Heart left ventricle (tissue), 13 donors: ENCODE measurements around the gene CDC27.

Experiments
- POLR2A ChIP-seq, 2 donors: fragments of 450-650 bp; IDR thresholded peaks; one replicate each; pipeline ENCODE4 v1.6.1; 2017; ENCODE audit warnings: antibody characterized with exemption in 2 of 2, mild to moderate bottlenecking in 2 of 2, moderate library complexity in 2 of 2
- TF ChIP-seq, protein P1 (sequence below), 12 donors: fragments of 200-600 bp; sonication (generic) in 4 of 12; IDR thresholded peaks; one replicate each; pipeline versions ENCODE4 v1.5.0 to v1.8.0; 2018 to 2022; ENCODE audit warnings: antibody characterized with exemption in 12 of 12, mild to moderate bottlenecking in 5 of 12
- donor health status: ischemic (EF 13 %, LVEDD 7.1; RV severe dilation, severe dysfunction).
- donor health status: DM: no; HTN: yes; CAD: no.
- donor health status: DM: no; HTN: no; CAD: no.
- donor health status: ischemic (EF 25% LVEDD 6.9; RV normal size, moderate dysfunction).
- donor health status: ischemic (EF 25% LVEDD 5.7; RV mildly dilated, moderate dysfunction).
- donor health status: ischemic (EF 35%, LVEDD 5.7; RV mildly dilated, moderate dysfunction).
- donor health status: nonischemic (EF 11% LVEDD 7.7; RV severe dilation, severe dysfunction).
- donor health status: DM: yes; HTN: yes; CAD: no.
- donor health status: PGD.
- donor health status: ischemic (EF 29% LVEDD 5.4; RV normal size, mild dysfunction).
- donor health status: nonischemic (EF 23%, LVEDD 6.1; RV moderate dilation, normal function).

DNA sequence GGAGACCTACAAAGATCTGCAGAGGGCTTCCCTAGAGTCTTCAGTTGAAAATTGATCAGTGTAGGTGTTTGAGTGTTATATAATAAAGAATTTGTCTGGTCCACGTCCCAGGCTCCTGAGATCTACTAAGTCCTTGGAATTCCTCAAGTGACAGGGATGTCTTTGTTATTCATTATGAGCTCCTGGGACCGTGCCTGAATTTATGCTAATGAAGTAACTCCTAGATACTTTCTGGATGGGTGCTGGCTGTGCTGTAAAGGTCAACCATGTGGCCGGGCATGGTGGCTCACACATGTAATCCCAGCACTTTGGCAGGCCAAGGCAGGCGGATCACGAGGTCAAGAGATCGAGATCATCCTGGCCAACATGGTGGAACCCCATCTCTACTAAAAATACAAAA lies 43.7 kb downstream of the CDC27 start:
- TF ChIP-seq, protein P1, sequence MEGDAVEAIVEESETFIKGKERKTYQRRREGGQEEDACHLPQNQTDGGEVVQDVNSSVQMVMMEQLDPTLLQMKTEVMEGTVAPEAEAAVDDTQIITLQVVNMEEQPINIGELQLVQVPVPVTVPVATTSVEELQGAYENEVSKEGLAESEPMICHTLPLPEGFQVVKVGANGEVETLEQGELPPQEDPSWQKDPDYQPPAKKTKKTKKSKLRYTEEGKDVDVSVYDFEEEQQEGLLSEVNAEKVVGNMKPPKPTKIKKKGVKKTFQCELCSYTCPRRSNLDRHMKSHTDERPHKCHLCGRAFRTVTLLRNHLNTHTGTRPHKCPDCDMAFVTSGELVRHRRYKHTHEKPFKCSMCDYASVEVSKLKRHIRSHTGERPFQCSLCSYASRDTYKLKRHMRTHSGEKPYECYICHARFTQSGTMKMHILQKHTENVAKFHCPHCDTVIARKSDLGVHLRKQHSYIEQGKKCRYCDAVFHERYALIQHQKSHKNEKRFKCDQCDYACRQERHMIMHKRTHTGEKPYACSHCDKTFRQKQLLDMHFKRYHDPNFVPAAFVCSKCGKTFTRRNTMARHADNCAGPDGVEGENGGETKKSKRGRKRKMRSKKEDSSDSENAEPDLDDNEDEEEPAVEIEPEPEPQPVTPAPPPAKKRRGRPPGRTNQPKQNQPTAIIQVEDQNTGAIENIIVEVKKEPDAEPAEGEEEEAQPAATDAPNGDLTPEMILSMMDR (IDR thresholded peaks at IDR 0.05): no peak
- no peak for TF ChIP-seq POLR2A (IDR thresholded peaks at IDR 0.05)
